ENCODE results near the gene SLIT3. TPM values are rescaled to one million over a fixed set of nuclear protein-coding genes. Genes with fewer than 3 reads are reported as not detected.

The SLIT3 gene
- total RNA-seq, 1 experiment from 2014 or later = 0.10 TPM

DNA sequence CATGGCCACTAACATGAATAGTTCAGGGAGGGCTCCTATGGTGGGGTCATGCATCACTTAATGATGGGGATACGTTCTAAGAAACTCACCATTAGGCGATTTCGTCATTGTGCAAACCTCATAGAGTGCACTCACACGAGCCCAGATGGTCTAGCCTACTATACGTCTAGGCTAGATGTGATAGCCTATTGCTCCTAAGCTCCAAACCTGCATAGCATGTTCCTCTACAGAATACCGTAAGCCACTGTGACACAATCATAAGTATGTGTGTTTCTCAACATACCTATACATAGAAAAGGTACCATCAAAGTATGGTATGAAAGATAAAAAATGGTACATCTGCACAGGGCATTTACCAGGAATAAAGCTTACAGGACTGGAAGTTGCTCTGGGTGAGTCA is 6.3 kb downstream of the SLIT3 start:
- Histone ChIP-seq H3K36me3 (ENCODE audit: control insufficient read depth in 1 of 2, insufficient read depth in 2 of 2, low read length in 2 of 2) (no peaks in the 10 kb centered on the region), H3K27ac (ENCODE audit: low read depth, low read length) (no peak overlapping the region), H3K79me2 (ENCODE audit: insufficient read depth, low read length) (no peaks in the 10 kb centered on the region), H2AFZ (ENCODE audit: low read depth, low read length, poor library complexity, severe bottlenecking) (no peak overlapping the region), H3K9me2 (ENCODE audit: insufficient read depth) (no peaks in the 10 kb centered on the region), H4K20me1 (ENCODE audit: insufficient read depth) (no peaks in the 10 kb centered on the region), H3K4me3 (replicated peaks in 1 of 2; ENCODE audit: low read depth in 1 of 2, low read length in 2 of 2) (no peak overlapping the region), H3K27me3 (ENCODE audit: insufficient read depth, low read length) (peaks cover 11% of the 10 kb centered on the region; the same call in 1 of the 2 replicates), H3K4me2 (ENCODE audit: low read length) (no peak overlapping the region), H3K9ac (ENCODE audit: low read length) (no peak overlapping the region), H3K9me3 (ENCODE audit: control insufficient read depth in 1 of 2, insufficient read depth in 1 of 2, low read depth in 1 of 2, low read length in 2 of 2) (no peaks in the 10 kb centered on the region), H3K4me1 (ENCODE audit: control insufficient read depth in 1 of 2, insufficient read depth in 2 of 2, low read length in 2 of 2) (no peaks in the 10 kb centered on the region)
- POLR2A ChIA-PET = no interaction called here
- RAD21 ChIA-PET (ENCODE audit: low non-redundant PET in 1 of 2, low total read pairs in 2 of 2, uncharacterized antibody in 2 of 2, unreplicated experiment in 2 of 2) = no interaction called here
- no TSS peak for BruUV-seq (replicated peaks)
- no peak for DNase-seq (ENCODE audit: low read depth, low spot score)
- intact Hi-C loops (cut with micrococcal nuclease) = no loop called here
- CTCF ChIA-PET = no interaction called here
- no peak for TF ChIP-seq SP1 (IDR thresholded peaks at IDR 0.05; ENCODE audit: low read depth)
- no peak for TF ChIP-seq POLR2AphosphoS5 (IDR thresholded peaks at IDR 0.05; ENCODE audit: low read depth, low read length)
- no peak for TF ChIP-seq SIN3A (IDR thresholded peaks at IDR 0.05; ENCODE audit: low read depth)
- TF ChIP-seq, protein P1, sequence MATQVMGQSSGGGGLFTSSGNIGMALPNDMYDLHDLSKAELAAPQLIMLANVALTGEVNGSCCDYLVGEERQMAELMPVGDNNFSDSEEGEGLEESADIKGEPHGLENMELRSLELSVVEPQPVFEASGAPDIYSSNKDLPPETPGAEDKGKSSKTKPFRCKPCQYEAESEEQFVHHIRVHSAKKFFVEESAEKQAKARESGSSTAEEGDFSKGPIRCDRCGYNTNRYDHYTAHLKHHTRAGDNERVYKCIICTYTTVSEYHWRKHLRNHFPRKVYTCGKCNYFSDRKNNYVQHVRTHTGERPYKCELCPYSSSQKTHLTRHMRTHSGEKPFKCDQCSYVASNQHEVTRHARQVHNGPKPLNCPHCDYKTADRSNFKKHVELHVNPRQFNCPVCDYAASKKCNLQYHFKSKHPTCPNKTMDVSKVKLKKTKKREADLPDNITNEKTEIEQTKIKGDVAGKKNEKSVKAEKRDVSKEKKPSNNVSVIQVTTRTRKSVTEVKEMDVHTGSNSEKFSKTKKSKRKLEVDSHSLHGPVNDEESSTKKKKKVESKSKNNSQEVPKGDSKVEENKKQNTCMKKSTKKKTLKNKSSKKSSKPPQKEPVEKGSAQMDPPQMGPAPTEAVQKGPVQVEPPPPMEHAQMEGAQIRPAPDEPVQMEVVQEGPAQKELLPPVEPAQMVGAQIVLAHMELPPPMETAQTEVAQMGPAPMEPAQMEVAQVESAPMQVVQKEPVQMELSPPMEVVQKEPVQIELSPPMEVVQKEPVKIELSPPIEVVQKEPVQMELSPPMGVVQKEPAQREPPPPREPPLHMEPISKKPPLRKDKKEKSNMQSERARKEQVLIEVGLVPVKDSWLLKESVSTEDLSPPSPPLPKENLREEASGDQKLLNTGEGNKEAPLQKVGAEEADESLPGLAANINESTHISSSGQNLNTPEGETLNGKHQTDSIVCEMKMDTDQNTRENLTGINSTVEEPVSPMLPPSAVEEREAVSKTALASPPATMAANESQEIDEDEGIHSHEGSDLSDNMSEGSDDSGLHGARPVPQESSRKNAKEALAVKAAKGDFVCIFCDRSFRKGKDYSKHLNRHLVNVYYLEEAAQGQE (IDR thresholded peaks at IDR 0.05; ENCODE audit: low read depth) = no peak
- no peak for TF ChIP-seq EZH2phosphoT487 (IDR thresholded peaks at IDR 0.05; ENCODE audit: borderline replicate concordance)
- no peak for TF ChIP-seq ELF1 (IDR thresholded peaks at IDR 0.05; ENCODE audit: borderline replicate concordance, low read depth)
- TF ChIP-seq, protein P2, sequence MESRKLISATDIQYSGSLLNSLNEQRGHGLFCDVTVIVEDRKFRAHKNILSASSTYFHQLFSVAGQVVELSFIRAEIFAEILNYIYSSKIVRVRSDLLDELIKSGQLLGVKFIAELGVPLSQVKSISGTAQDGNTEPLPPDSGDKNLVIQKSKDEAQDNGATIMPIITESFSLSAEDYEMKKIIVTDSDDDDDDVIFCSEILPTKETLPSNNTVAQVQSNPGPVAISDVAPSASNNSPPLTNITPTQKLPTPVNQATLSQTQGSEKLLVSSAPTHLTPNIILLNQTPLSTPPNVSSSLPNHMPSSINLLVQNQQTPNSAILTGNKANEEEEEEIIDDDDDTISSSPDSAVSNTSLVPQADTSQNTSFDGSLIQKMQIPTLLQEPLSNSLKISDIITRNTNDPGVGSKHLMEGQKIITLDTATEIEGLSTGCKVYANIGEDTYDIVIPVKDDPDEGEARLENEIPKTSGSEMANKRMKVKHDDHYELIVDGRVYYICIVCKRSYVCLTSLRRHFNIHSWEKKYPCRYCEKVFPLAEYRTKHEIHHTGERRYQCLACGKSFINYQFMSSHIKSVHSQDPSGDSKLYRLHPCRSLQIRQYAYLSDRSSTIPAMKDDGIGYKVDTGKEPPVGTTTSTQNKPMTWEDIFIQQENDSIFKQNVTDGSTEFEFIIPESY (IDR thresholded peaks at IDR 0.05; ENCODE audit: extremely low read depth, insufficient replicate concordance, low read length) = no peak
- no peak for TF ChIP-seq ZNF274 (IDR thresholded peaks at IDR 0.05; ENCODE audit: low read depth, low read length)
- TF ChIP-seq SRF (IDR thresholded peaks at IDR 0.05; ENCODE audit: low read depth) = no peak
- TF ChIP-seq FOSL1 (IDR thresholded peaks at IDR 0.05; ENCODE audit: low read depth) = no peak
- TF ChIP-seq TCF7L2 (IDR thresholded peaks at IDR 0.05; ENCODE audit: borderline replicate concordance, extremely low read depth, insufficient read depth, insufficient read length) = no peak
- TF ChIP-seq, protein P3, sequence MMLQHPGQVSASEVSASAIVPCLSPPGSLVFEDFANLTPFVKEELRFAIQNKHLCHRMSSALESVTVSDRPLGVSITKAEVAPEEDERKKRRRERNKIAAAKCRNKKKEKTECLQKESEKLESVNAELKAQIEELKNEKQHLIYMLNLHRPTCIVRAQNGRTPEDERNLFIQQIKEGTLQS (IDR thresholded peaks at IDR 0.05) = no peak
- TF ChIP-seq JUND (IDR thresholded peaks at IDR 0.05) = no peak
- no peak for TF ChIP-seq EZH2 (IDR thresholded peaks at IDR 0.05)
- TF ChIP-seq YY1 (IDR thresholded peaks at IDR 0.05; ENCODE audit: extremely low read depth, insufficient replicate concordance, low read depth, low read length) = no peak
- TF ChIP-seq CBX3 (IDR thresholded peaks at IDR 0.05; ENCODE audit: low read depth) = no peak
- TF ChIP-seq, protein P4, sequence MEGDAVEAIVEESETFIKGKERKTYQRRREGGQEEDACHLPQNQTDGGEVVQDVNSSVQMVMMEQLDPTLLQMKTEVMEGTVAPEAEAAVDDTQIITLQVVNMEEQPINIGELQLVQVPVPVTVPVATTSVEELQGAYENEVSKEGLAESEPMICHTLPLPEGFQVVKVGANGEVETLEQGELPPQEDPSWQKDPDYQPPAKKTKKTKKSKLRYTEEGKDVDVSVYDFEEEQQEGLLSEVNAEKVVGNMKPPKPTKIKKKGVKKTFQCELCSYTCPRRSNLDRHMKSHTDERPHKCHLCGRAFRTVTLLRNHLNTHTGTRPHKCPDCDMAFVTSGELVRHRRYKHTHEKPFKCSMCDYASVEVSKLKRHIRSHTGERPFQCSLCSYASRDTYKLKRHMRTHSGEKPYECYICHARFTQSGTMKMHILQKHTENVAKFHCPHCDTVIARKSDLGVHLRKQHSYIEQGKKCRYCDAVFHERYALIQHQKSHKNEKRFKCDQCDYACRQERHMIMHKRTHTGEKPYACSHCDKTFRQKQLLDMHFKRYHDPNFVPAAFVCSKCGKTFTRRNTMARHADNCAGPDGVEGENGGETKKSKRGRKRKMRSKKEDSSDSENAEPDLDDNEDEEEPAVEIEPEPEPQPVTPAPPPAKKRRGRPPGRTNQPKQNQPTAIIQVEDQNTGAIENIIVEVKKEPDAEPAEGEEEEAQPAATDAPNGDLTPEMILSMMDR (IDR thresholded peaks at IDR 0.05 in 2 of 3, conservative IDR thresholded peaks at IDR 0.05 in 1 of 3; ENCODE audit: borderline replicate concordance in 1 of 3, insufficient read depth in 1 of 3, low read depth in 2 of 3, low read length in 2 of 3) = no peak
- ATAC-seq = no peak

All from HCT116 (cell line).